ENCODE results near the gene GSG1.
A peak's percentile ranks its signal among the peaks of the same experiment; 100 is the strongest.

Gene GSG1

DNA sequence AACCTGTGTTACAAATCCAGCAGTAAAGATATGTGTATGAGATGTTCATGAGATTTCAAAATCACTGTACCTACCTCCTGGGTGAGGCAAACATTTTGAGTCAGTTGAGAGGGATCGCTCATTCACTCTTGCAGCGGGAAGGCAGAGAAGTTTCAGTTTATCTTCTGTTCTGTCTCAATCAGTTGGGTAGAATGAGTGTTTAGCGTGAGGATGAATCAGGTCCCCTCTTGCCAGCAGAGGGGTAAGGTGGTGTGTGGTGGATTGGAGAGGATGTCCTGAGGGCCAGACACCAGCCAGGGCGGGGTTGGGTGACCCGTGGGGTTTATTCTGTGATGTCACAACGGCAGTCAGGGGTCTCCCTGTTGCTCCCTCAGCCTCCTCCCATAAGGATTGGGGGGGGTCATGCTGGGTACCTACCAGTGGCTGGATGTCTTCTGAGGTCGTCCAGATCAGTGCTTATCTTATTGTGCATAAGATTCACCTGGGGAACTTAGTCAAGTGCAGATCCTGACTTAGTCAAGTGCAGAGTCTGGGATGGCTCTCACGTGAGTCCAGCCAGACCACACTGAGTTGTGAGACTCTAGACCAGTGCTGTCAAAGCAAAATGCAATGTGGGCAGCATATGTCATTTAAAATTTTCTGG, at the start of gene GSG1:
TSS of gene GSG1 (minus strand) at position 277 of the 643 bp plus-strand sequence. CDS start at position 122, 155 bp downstream.
- DNase-seq = peak; percentile 94

DNA sequence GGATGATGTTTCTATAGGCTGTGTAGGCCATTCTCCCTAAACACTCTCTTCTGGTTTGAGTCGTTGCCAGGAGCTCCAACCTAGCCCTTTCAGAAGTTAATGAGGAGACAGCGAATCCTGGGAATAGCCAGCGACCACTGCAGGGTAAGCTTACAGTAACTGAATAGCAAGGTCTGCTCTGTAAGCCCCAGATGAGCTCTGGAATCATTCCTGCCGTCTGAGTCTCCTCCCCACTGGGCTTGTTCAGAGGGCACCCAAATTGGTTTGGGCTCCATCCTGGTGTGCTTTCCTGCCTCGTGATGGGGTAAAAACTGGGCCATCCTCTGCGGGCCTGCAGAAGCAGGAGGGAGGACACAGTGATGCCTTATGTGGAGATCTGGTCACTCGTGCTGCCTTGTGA, 49.7 kb upstream of the GSG1 start:
- DNase-seq = no peak

DNA sequence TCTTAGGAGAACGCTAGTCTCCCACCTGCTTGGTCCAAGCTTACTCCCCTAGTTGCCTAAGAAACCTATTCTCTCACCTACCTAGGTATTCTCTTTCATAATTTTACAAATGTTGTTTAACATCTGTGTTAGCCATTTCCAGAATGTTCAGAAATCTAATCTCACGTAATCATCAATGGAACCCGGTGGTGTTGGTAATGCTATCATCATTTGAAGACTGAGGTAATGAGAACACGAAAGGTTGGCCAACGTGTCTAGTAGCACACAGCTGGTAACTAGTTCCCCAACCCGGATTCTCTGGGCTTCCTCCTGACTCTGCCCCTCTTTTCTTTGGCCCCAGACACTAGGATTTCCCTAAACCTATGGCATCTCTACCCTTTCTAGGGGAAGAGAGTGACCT, 49.3 kb upstream of the GSG1 start:
- DNase-seq = no peak

DNA sequence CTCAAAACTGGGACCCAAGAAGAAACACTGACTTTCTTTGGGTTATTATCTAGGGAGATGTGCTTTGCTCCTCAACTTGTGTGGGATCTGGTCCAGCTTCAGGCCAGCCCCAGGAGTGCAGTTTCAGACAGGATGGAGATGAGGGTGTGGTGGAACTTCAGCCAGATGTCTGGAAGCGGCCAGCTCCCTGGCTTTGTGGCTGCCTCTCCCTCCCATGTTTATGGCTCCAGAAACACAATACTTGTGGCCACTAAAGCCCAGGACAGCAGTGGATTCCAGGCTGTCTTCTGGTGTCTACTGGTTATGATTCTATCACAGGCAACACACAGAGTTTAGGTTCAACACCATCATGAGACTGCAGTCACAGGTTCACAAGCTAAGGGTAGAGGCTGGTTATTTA, 48.8 kb upstream of the GSG1 start:
- DNase-seq = no peak

DNA sequence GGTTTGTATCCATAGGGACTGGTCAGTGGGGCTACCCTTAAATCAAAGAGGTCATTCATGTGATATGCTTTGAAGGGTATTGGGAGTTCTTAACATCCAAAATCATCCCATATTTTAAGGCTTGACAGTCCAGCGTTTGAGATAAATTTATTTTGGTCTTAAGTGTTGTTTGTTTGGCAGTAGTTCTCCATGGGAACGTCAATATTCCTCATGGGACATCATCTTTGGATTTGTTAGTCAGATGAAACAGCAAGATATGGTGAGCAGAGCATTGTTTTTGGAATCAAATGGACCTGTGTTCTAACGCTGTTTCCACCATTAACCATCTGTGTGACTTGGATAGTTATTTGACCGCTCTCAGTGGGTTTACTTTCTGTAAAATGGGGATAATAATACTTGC, 45.9 kb upstream of the GSG1 start:
- DNase-seq = no peak

DNA sequence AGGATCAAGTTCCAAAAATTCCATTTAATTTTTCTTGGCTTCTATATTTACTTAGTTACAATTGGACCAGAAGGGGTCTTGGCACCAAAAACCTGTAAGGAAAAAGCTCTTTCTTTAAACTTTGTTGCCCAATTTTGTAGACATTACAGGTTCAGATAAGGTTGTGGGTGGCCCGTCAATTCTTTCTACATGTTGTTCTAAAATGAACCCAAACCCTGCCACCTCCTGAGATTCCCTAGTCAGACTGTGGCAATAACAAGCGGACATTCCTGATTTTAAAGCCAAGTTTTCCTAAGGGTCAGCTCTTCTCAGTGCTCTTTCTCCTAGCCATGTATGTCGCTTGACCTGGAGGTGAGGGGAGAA, 45.0 kb upstream of the GSG1 start:
- no peak for DNase-seq

DNA sequence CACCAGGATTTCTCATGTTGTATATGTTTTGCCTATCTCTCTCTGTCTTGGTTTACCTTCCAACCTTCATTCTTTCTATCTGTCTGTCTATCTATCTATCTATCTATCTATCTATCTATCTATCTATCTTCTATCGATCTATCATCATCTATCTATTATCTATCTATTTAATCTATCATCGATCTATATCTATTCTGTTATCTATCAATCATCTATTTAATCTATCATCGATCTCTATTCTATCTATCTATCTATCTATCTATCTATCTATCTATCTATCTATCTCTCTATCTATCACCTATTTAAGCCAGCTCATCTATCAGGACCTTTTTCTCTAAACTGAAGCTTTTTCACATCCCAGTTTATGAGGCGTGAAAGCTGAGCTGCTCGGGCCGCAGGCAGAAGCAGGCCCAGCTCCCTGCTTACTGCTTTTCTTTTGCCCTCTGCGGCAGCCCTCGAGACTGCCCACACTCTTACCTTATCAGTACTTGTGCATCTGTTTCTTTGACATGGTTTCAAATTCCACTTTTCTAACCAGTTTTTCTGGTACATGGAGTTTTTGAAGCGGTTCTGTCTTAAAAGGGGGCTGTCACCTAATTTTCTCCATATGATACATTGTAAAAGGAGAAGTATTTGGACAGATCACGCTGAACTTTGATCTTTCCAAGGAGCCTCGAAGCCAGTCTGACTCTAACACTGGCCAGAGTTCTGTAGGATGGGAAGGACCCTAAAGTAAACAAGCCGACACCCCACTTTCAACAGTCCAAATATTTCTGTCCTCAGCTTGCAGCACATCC, 44.4 kb upstream of the GSG1 start:
- no peak for DNase-seq

DNA sequence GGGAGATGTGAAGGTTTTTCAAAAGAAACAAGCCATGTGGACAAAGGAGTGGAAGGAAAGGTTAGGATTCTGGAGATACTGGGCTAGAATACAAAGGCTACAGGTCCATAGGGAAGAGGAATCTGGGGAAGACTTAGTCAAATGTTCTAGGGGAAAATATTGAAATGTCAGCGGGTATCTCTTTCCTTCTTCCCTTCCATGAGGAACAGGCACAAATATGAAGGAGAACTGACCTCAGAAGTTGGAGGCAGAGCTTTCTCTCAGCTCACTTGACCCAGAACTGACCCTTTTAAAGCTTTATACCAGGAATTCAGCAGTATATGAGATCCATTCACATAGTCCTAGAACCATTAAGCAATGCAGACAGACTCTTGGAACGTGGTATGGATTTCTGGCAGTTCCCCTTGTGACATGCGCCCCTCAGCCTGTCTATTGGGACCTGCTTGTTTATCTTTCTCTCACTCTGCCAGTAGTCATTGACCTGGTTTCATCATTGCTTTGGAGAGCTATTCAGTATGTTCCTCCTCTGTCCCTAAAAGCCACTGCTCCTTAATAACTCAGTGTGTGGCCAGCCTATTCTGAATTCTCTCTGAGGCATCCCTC, 43.0 kb upstream of the GSG1 start:
- DNase-seq = no peak

DNA sequence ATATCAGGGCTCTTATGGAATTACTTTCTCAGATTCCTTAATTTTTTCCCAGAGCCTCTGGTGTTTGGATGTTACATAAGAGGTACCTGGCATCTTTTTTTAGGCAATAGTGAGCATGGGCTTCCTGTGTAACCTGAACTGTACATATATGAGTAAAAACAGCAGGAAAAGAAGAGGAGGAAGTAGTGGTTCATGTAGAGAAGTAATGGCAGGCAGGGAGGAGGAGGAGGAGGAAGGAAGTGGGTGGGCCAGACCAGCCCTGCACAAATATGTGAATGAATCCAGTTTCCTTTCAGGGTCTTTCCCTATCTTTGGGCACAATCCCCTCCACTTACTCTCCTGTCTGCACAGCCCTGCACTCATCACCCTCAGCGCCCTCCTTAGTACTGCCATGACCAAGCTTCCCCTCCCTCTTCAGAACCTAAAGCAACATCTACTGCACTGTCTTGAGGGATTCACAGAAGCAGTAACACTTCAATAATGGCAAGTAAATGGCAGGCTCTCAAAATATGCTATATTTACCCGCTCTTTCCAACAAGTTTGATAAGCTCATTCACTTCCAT, 40.9 kb upstream of the GSG1 start:
- peak; percentile 41 for DNase-seq

DNA sequence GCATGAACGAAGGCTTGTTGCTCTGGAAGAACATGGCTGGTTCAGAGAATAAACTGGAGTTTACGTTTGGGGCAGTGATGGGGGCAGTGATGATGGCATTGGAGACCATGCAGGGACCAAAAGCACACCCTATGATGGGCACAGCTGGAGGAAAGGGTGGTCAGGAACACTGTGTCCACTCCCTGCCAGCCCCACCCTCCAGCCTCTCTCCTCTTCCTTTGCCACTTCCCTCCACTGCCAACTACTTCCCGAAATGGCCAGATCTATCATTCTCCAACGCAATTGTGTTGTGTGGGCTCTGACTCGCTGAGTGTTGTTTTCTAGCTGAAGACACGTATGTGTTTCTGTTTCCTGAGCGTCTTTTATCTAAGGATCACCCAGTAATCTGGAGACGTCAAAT, 39.3 kb upstream of the GSG1 start:
- no peak for DNase-seq

DNA sequence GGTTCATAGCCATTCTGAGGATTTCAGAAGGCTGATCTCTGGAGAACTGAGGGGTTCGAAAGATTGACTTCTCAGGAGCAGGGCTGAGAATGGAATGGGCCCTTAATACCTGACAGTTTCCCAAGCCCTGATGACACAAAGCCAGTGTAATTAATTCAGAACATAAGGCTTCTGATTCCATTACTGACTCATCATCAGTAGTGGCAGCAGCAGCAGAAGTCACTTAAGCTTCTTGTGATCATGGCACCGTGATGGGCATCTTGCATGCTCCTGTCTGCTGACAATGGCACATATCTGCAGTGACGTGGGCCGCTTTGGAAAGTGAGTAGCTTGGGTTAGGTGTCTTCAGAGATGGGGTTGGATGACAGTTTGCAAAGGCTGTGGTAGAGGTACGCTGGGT, 38.2 kb upstream of the GSG1 start:
- DNase-seq = no peak

DNA sequence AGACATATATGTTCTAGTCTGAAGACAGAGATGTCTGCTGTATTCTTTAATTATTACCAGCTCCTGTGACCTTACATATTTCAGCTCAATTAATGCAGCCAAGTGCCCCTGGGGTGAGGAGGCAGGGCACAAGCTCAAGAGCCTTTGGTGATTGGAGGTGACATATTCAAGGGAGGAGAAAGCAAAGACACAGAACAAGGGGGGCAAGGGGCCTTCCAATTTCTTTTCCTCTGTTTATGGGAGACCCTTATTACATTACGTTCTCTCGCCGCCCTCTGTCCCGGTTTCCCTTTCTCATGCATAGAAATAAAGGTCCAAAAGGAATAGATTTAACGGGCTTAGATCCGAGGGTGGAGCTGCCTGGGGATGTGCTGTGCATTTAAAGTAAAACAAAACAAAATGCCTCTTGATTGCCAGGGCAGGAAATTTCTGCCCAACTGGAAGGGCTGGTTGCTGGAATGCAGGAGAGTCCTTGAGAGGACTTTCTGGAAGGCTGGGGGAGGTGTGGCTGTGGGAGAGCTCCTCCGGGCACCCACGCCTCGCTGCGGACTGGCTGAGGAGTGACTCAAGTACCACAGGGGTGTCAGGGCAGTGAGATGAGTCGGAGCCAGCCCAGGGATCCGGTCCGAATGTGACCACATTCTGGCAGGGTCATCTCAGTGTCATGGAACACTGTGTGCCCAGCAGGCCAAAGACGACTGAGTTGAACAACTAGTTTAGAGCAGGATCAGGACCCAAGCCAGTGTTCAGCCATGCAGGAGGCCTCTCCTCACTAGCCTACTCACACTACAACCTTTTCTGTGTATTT, 32.1 kb upstream of the GSG1 start:
- DNase-seq = no peak

DNA sequence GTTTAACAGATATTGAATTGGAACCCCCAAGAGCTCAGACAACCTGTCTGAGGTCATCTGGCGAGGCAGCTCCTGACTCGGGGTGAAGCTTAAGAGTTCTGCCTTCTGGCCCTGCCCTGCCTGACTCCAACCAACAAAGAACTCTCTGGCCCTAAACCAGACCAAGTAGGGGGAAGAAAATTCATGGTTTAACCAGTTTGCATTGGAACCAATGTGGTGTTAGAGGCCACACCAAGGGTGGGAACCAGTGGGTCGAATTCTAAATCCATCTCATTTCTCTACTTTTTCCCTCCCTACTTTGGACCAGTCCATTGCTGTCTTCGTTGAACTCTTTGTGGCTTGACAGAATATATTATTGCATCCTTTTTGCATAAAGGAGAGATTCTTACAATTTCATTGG, 30.4 kb upstream of the GSG1 start:
- no peak for DNase-seq

DNA sequence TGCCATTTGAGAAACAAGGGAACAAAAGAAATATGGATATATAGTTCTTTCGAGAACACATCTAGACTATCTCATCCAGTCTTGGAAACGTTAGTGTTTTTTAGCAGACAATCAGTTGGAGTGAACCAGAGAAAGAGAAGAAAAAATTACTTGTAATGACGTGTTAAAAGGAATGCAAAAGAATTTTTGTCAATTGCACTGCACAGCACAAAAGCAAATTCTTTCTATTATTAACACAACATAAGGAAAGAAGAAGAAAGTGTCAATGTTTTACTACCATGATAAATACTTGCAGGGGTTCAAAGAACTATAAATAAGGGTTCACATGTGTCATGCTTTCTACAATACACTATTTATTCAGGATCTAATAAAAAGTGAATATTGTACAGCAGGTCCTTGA, 27.5 kb upstream of the GSG1 start:
- no peak for DNase-seq

DNA sequence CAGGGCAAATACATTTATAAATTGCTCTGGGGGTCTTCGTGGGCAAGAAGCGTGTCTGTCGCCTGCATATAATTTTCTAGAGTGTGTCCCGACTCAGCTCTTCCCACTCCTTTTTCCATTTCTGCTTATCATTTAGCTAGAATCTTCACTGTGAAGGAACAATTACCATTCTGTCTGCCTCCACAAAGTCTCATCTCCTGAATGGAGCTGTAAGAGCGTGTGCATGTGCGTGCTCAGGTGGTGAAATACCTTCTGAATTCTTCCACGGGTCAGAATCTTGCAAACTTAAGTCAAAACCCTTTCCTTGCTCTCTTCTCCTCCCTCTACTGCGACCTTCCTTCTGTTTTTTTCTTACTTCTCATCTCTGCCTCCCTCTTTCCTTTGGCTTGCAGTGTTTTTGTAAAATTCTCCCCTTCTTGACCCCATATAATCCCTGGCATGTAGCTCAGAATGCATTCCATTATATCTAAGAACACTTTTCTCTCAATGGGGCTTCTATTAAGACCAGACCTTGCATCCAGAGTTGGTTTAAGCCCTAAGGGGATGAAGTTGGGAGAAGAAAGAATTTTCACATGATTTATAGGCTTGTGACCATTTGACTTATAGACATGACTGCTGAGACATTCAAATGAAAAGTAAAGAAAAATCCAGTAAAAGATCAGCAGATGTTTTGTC, 25.0 kb upstream of the GSG1 start:
- no peak for DNase-seq

DNA sequence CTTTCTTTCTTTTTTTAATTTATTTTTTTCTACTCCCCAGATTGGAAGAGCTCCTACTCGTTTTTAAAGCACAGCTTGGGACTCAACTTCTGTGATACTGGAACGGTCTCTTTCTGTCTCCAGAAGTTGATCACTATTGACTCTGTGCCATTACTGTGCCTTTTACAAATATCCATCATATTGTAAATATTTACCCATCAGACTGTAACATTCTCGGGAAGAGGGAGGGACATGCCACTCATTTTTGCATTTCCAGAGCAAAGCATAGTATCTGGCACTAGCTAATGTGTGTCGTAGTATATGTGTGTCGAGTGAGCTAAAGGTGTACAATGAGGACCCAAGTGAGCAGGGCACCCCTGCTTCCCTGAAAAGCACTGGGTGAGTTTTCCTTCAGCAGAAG, 24.0 kb upstream of the GSG1 start:
- no peak for DNase-seq

DNA sequence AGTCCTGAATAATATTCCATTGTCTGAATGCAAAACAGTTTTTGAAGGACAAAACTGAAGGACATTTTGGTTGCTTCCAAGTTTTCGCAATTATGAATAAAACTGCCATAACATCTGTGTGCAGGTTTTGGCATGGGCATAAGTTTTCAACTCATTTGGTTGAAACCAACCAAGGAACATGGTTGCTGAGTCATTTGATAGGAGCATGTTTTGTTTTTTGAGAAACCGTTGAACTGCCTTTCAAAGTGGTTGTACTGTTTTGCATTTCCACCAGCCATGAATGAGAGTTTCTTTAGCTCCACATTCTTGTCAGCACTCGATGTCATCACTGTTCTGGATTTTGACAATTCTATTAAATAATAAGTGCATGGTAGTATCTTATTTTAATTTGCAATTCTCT, 23.0 kb upstream of the GSG1 start:
- peak; percentile 32 for DNase-seq

DNA sequence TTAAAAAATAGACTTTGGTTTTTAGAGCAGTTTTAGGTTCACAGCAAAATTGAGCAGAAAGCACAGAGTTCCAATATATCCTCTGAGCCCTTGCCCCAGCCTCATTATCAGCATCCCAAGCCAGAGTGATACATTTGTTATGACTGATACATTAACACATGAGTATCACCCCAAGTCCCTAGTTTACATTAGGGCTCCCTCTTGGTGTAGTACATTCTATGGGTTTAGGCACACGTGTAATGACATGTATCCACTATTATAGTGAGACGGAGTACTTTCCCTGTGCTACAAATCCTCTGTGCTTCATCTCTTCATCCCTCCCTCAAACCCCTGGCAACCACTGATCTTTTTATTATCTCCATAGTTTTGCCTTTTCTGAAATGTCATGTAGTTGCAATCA, 22.5 kb upstream of the GSG1 start:
- no peak for DNase-seq

DNA sequence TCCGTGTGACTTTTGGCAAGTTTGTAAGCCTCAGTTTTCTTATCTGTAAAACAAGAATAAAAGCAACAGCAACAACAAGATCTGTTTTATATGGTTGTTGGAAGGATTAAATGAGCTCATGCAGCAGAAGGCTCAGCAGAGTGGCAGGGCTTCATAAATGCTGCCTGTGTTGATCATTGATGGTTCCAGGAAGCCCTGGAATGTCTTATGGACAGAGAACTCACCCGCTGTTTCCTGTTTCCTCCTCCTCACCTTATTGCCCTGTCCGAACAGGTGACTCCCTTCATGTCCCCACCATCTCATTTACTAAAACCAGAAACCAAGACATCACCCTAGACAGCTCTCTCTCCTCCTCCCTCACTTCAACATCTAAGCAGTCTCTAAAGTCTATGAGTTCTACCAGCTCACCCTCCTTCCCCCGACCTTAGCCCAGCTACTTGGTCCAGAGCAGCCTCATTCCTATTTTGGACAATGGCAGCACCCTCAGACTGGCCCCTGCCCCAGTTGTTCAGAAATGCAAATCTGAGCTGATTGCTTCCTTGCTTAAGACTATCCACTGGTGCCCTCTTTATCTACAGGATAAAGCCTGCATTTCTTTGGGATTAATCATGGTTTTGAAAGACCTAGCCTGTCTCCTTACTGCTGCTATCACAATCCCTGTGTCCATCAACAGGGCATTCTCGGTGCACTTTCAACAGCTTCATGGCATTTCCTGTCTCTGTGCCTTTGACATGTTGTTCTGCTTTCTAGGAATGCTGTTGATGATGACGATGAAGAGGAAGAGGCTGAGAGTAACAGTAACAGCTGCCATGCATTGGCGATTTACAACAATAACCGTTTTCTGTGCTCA, 21.4 kb upstream of the GSG1 start:
- DNase-seq = no peak

DNA sequence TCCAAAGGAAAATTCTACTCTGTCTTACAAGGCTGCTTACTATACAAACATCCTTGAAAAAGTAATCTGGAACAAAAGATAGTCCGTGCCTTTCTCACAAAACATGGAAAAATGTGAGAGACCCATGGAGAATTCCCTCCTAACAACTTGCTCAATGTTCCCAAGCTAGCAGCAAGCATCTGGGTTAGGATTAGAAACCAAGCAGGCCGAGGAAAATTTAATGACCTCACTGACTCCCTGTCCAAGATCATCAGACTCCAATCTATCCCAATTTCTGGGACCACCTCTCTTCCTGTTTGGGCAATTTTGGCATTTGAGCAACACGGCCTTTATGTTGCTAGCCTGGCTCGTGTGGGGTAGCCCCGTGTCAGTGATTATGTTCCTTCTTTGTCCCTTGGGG, 18.1 kb upstream of the GSG1 start:
- DNase-seq = no peak

DNA sequence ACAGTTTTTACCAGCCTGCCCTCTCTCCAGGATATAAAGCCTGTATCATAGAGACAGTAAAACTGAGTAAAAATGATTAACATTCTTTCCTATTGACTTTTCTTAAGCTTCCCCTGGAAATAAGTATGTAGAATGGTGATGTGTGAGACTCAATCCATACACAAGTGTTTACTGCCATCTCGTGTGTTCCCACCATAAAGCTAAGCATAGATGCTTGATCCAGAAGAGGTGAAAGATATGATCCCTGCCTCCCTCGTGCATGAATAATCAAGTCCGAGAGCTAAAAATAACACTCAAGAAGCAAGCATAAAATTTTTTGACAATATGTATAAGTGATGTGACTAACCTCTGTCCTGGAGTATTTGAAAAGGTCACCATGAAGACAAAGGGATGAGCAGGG, 16.9 kb upstream of the GSG1 start:
- DNase-seq = no peak

DNA sequence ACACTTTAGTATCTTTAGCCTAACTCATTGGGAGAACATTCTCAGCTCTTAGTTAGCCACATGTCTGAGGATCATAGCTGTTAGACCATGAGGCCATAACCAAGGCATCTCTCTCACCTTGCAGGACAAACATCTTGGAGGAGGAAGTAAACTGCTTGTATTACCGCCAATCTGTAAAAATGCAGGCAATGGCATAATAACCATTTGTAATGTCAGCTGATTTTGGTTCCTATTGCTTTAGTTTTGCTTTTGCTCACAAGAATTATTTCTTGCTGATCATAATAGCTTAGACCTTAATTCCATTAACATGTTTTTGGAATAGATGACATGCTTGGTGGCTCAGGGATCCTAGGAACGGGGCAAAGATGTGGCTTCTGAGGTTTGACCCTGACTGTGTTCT, 16.4 kb upstream of the GSG1 start:
- no peak for DNase-seq
